Glomerular visceral epithelial cell (primary cell): ENCODE results near the gene CCNH.

Source experiments
- DNase-seq: peaks from one replicate; pipeline ENCODE4 v3.0.0-alpha.2; 2016; ENCODE audit errors: extremely low spot score

The CCNH gene

DNA sequence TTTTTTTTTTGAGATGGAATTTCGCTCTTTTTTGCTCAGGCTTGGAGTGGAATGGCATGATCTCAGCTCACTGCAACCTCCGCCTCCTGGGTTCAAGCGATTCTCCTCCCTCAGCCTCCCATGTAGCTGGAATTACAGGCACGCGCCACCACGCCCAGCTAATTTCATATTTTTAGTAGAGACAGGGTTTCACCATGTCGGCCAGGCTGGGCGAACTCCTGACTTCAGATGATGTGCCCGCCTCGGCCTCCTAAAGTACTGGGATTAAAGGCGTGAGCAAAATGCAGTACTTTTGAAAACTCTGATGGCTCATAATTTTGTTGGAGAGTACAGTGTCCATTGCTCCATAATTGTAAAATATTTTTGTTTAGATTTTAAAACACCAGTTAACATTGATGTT is 52.6 kb downstream of the CCNH start:
- DNase-seq = no peak

DNA sequence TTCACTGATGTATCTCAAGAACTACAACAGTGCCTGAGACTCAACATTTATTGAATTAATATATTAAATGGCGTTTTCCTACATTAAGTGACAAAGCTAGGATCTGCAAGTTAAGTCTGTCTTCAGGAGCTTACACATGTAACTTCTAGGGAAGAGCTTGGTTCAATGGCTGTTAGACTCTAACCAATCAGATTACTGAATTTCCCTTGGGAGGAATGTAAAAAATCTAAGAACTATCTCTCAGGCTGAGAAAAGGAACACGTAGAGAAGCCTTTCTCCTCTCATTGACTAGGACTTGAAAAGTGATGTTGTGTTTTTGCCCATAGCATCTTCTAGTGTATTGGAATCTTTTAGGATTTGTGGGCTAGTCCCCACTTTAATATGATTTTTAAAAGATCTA is 53.6 kb downstream of the CCNH start:
- DNase-seq = no peak

DNA sequence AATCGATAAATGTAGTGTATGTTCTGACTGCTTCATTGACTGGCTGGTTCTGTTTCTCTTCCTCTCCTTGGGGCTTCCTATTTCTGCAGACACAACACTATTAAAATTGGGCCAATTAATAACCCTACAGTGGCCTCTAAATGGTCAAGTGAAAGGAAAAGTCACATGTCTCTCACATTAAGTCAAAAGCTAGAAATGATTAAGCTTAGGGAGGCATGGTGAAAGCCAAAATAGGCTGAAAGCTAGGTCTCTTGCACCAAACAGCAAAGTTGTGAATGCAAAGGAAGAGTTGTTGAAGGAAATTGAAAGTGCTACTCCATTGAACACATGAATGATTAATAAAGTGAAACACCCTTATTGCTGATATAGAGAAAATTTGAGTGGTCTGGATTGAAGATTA is 58.2 kb downstream of the CCNH start:
- no peak for DNase-seq

DNA sequence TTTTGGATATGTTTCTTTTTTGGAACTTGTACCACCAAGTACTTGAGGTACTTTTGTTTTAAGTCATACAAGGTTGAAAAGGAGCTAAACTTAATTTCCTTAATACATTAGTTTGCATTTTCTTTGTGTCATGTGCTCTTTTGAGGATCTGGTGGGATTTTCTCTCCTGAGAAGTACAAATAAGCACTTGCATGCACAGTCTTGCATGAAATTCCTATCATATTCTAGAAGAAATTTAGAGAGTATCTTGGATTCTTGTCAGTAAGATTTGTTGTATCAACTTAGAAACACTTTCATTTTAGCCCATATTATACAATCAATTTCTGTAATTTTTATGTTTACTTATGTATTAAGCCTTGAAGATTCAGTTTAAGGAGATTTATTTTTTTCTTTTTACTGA is 64.9 kb downstream of the CCNH start:
- no peak for DNase-seq

DNA sequence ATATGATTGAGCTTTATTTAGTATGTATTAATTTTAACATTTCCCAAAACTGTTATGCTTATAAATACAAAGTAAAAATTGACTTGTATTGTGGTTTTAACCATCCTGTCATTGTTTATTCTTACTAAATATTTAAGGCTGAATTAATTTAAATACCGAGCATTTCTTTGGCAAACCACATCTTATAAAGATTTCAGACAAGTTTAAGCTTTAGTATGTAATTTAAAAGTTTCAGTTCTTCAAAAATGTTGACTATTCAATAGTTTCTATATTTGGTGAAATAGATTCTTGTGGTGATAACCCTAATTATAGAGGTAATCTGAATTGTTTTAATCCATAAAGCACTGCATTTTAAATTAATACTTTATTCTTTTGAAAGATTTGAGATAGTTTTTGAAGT is 65.5 kb downstream of the CCNH start:
- no peak for DNase-seq
